GM12801 (cell line): Measurements from ENCODE around the gene GPR26.

Experiments
- CTCF ChIP-seq: IDR thresholded peaks from one replicate; pipeline ENCODE4 v1.5.1; 2011; ENCODE audit warnings: control low read depth; ENCODE audit not compliant: insufficient read length; ENCODE audit errors: extremely low read depth

The GPR26 gene

GRCh38 chr10:123637326-123637880 is 28.8 kb upstream of the GPR26 start:
- TF ChIP-seq CTCF: no peak

GRCh38 chr10:123639131-123639530 is 27.0 kb upstream of the GPR26 start:
- no peak for TF ChIP-seq CTCF

GRCh38 chr10:123640016-123640535 is 26.1 kb upstream of the GPR26 start:
- no peak for TF ChIP-seq CTCF

GRCh38 chr10:123642293-123642692 is 23.9 kb upstream of the GPR26 start:
- TF ChIP-seq CTCF: no peak

GRCh38 chr10:123642697-123643096 is 23.5 kb upstream of the GPR26 start:
- TF ChIP-seq CTCF: no peak

- no peak for TF ChIP-seq CTCF
These were observed 22.8 kb upstream of the GPR26 start for GRCh38 chr10:123643315-123643714.

GRCh38 chr10:123645016-123645415 is 21.1 kb upstream of the GPR26 start:
- TF ChIP-seq CTCF: no peak

GRCh38 chr10:123645615-123646014 is 20.5 kb upstream of the GPR26 start:
- TF ChIP-seq CTCF: no peak
